GM18519 (cell line): ENCODE data around the gene LRRC26.

Experiments used
- ATAC-seq: cut with Tn5 transposase; IDR thresholded peaks from one replicate; pipeline ENCODE4 v1.9.1; 2021; ENCODE audit warnings: mild to moderate bottlenecking, moderate library complexity; ENCODE audit not compliant: unreplicated experiment, low FRiP score

The LRRC26 gene, protein sequence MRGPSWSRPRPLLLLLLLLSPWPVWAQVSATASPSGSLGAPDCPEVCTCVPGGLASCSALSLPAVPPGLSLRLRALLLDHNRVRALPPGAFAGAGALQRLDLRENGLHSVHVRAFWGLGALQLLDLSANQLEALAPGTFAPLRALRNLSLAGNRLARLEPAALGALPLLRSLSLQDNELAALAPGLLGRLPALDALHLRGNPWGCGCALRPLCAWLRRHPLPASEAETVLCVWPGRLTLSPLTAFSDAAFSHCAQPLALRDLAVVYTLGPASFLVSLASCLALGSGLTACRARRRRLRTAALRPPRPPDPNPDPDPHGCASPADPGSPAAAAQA

GRCh38 chr9:137169896-137170358 lies at the start of gene LRRC26:
Gene LRRC26, minus strand, starts transcription at chr9:137170051. Its CDS starts 108 bp downstream, at chr9:137169943.
- ATAC-seq = no peak

DNA sequence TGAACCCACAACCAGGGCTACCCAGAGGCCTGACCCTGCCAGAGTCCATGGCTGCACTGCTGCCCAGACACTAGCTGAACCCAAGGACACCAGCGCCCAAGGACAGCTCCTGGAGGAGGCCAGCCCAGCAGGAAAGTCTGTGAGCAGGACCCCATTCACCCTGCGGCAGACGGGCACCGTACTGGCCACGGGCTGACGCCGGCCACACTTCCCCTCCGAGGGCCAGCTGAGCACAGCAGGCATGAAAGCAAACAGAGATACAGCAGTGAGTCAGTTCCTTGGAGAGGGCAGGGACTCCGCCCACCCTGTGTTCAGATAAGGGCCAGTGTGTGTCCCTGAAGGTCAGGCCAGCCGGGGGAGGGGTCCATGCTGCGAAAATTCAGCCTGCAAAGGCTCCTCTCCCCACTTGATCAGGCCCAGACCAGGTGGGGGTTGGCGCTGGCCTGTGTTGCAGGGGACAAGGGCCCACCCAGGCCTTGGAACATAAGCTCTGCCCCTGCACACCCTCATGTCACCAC lies 49.0 kb upstream of the LRRC26 start:
- ATAC-seq = no peak

DNA sequence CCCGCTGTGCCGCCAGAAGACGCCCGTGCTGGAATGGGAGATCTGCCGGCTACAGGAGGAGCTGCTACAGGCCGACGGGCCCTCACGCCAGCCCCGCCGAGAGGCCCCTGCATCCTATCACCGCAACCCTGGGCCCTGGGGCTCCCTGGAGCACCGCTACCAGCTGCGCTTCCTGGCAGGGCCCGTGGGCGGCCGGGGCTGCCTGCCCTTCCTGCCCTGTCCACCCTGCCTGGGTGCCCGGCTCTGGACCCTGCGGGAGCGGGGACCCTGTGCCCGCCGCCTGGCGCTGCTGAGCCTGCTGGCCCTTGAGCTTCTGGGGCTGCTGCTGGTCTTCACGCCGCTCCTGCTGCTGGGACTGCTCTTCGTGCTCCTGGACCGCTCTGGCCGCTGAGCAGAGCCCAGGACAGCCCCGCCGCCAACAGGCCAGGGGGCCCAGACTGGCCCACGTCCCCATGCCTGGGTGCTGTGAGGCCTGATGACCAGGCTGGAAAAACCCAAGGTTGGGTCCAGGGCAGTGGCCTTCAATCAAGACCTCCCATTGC lies 48.4 kb upstream of the LRRC26 start:
- ATAC-seq = no peak

DNA sequence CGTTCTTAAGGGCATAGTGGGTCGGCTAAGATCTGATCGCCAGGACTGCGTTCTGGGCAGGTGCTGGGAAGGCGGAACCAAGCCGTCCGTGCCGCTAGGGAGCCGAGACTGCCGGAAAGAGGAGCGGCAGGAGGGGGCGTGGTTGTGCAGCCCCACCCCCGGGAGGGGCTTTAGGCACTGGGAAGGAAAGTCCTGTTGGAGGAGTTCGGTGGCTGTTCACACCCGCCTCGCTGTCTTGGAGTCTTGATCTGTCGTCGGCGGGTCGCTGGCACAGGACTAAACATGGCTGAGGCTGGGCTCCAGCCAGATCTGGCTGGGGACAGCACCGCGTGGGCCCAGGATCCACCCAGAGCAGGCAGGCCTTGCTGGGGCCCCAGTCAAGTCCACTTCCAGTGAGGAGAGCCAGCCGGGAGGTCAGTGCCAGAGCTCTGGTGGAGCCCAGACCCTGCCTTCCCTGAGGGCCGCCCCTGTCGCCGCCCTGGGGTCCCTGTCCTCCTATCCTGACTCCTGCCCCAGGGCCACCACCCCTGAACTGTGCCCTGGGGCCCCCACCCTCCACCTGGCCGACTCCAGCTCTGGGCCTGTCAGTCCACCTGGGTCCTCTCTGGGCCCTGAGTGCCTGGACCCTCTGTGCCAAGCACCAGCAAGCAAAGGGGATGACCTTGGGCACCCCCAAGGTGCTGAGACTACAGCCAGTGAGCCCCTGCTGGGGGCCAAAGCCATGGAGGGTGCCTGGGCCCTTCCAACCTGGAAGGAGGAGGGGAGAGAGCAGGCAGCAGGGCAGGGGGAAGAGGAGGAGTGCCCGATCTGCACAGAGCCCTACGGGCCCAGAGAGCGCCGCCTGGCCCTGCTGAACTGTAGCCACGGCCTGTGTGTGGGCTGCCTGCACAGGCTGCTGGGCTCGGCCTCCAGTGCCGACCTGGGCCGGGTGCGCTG lies 47.7 kb upstream of the LRRC26 start:
- ATAC-seq = no peak

DNA sequence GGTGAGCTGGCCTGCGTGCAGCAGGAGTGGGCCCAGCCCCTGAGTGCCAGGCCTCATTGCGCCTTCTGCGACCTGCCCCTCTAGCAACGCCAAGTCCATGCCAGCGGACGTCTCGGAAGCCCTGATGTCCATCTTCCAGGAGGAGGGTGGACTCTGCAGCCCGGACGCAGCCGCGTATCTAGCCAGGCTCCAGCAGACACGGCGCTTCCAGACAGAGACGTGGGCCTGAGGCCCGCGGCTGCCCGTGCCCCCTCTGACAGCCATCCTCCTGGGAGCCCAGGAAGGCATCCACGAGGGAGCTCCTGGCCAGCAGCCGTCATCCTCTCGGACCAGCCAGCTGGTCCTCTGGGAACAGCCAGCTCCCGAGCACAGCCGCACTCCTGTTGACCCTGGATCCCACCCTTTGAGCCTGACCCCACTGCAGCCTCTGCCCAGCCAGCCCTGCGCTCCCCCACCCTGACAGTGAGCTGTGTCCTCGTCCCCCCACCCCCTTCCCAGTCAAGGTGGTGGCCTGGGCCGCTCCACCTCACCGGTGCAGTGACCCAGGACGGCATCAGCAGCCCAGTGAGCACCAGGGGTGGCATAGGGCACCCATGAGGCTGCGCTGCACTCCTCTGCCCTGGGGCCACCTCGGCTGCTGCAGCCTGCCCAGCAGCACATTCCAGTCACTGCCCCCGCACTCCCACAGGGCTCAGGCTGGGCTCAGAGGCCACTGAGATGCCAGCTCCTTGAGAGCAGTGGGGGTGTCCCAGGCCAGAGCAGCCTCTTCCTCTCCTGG lies 46.5 kb upstream of the LRRC26 start:
- no peak for ATAC-seq

DNA sequence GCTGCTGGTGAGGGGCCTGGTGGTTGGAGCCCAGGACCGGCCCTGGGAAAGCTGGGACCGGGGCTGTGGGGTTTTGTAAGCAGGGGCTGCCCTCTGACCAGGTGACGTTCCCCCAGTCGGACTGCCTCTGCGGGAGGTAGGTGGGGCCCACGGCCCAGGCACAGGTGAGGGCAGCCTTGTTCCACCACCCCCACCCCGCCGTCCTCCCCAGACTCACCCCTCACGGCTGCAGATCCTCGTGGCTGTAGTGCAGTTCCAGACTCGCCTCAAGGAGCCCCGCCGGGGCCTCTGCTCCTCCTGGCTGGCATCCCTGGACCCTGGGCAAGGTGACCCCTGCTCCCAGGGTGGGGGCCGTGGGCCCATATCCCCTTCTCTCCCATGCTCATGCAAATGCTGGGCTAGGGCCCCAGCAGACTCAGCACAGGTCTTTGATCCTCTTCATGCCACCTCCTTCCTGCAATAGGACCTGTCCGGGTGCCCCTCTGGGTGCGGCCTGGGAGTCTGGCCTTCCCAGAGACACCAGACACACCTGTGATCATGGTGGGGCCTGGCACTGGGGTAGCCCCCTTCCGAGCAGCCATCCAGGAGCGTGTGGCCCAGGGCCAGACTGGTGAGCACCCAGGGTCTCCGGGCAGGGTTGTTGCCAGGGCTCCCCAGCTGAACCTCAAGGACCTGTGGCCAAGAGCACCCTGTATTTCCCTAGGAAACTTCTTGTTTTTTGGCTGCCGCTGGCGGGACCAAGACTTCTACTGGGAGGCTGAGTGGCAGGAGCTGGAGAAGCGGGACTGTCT lies 45.5 kb upstream of the LRRC26 start:
- ATAC-seq = no peak

DNA sequence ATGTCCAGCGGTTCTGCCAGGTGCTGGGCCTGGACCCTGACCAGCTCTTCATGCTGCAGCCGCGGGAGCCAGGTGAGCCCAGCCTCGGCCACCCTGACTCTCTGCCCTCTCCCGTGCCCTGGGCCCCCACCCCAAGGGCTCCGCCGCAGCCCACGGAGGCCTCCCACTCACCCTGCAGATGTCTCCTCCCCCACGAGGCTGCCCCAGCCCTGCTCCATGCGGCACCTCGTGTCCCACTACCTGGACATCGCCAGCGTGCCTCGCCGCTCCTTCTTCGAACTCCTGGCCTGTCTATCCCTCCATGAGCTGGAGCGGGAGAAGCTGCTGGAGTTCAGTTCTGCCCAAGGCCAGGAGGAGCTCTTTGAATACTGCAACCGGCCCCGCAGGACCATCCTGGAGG lies 44.8 kb upstream of the LRRC26 start:
- no peak for ATAC-seq

DNA sequence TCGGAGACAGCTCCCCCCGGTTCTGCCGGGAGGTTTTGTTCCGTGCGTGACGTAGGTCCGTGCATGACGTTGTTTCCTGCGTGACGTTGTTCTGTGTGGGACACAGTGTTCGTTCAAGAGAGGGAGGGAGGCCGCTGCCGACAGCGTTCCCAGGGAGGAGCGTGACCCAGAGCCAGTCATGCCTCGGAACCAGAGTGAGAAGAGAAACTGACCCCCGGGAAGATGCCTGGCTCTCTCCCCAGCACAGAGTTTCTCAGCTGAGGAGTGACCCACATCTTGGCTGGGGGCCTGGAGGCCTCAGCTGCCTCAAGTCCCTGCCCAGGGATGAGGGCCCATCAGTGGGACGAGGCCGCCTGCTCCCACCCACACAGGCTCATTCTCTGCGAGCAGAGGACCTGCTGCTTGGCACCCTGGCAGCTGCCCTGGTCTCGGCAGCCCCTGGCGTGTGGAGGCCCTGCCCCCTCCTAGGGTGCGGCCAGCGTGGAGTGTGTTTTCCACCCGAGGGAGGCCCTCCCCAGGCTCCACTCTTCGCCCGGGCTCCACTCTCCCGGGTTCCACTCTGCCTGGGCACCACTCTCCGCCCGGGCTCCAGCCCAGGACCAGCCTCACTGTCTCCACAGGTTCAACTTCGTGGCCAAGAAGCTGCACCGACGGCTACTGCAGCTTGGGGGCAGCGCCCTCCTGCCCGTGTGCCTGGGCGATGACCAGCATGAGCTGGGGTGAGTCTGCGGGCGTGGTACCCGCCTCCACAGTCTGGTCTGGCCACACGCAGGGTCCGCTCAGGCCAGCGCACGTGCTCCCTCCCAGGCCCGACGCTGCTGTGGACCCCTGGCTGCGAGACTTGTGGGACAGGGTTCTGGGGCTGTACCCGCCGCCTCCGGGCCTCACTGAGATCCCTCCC lies 43.6 kb upstream of the LRRC26 start:
- no peak for ATAC-seq

DNA sequence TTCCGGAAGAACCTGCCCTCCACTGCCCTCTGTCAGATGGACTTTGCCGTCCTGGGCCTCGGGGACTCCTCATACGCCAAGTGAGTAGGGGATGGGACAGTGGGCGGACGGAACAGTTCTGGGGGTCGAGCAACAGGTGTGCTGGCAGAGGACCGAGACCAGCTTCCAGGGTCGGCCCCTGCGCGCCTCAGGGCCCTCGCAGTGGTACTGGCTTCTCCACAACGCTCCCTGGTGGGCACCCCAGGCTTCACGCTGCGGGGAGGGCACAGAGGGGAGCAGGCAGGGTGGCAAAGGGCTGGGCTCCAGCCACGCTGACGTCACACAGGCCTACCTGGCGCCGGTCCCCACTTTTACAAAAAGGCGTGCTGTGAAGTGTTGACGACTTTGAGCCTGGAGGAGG lies 42.7 kb upstream of the LRRC26 start:
- no peak for ATAC-seq

GRCh38 chr9:137211532-137211931 lies 41.7 kb upstream of the LRRC26 start:
- ATAC-seq = no peak

- ATAC-seq = no peak
These were observed 36.8 kb upstream of the LRRC26 start for GRCh38 chr9:137206602-137207001.

DNA sequence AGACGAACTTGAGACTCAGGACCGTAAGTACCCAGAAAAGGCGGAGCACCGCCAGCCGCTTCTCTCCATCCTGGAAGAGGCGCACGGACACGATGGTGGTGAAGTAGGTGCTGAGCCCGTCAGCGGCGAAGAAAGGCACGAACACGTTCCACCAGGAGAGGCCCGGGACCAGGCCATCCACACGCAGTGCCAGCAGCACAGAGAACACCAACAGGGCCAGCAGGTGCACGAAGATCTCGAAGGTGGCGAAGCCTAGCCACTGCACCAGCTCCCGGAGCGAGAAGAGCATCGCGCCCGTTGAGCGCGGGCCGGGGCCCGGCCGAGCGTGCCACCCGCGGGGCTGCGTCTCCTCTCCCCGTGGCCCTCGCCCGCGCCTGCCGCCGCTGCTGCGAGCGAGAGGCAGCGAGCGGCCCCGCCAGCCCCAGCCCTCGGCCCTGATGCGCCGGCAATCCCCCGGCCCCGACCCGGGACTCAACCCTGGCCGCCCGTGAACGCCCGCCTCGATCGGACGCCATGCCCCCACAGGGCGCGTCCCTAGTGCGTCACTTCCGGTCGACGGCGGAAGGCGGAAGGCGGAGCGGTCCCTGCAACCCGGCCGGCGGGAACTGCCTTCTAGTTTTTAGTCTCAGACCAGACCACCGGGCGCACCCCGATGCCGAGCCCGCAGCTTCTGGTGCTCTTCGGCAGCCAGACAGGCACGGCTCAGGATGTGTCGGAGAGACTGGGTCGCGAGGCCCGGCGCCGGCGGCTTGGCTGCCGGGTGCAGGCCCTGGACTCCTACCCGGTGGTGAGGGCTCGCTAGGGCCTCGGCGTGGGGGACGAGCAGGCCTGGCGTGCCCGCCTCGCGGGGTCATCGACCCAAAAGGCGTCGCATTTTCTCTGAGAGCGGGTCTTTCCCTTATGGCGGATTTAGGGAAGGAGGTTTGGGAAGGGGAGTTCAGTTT lies 35.5 kb upstream of the LRRC26 start, which contains the start of the genes NDOR1 and TMEM203:
Gene NDOR1, plus strand, starts transcription at position 575 of the 944 bp plus-strand sequence. Its CDS starts 78 bp downstream, at position 653.
Gene TMEM203, minus strand, starts transcription at position 523 of the 944 bp plus-strand sequence. Its CDS starts 234 bp downstream, at position 289.
- no peak for ATAC-seq

DNA sequence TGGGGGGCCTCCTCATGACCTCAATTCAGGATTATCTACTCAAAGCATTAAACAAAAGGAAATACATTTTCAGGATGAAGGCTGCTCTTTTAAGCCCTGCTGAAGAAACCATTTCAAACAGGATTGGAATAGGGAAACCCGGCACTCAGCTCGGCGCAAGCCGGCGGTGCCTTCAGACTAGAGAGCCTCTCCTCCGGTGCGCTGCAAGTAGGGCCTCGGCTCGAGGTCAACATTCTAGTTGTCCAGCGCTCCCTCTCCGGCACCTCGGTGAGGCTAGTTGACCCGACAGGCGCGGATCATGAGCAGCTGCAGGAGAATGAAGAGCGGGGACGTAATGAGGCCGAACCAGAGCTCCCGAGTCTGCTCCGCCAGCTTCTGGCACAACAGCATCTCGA lies 34.9 kb upstream of the LRRC26 start:
- no peak for ATAC-seq

DNA sequence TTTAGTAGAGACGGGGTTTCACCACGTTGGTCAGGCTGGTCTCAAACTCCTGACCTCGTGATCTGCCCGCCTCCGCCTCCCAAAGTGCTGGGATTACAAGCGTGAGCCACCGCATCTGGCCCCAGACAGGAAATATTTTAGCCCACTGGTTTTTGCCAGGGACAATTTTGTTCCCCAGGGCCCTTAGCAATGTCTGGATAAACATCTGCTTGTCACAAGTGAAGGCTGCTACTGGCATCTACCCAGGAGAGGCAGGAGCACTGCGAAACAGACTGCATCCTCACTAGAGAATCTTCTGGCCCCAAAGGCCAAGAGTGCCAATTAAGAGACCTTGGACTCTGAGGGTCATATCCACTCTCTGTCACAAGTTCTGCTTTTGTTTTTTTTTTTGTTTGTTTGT lies 33.1 kb upstream of the LRRC26 start:
- ATAC-seq = no peak

- ATAC-seq = no peak
These were observed 31.5 kb upstream of the LRRC26 start for GRCh38 chr9:137201205-137201868.
